Kidney epithelial cell (primary cell): ENCODE measurements around the gene KRT15. TPM values are rescaled to one million over a fixed set of nuclear protein-coding genes. Genes with fewer than 3 reads are reported as not detected.

Experiments used
- DNase-seq: peaks from one replicate; pipeline ENCODE4 v3.0.0-alpha.2; 2010; ENCODE audit warnings: low read depth
- H3K27me3 ChIP-seq: 2 replicates; pipeline ENCODE4 v1.6.0; 2011; ENCODE audit warnings: low read length; ENCODE audit not compliant: control insufficient read depth, insufficient read depth
- H3K36me3 ChIP-seq: 2 replicates; pipeline ENCODE4 v1.5.1; 2011; ENCODE audit warnings: low read length; ENCODE audit not compliant: control insufficient read depth, insufficient read depth
- H3K4me3 ChIP-seq: 2 replicates; pipeline ENCODE4 v1.5.1; 2011; ENCODE audit warnings: low read depth, mild to moderate bottlenecking, control low read depth, low read length
- total RNA-seq: library from RNA; depleted of rRNA; stranded (reverse); fragments of >200 nt; gene quantifications from 2 replicates; pipeline ENCODE4 v1.2.3, GENCODE V29; 2015
- TF ChIP-seq, protein P1 (sequence below): IDR thresholded peaks from 2 replicates; pipeline ENCODE4 v1.5.1; 2011; ENCODE audit warnings: mild to moderate bottlenecking, moderate library complexity, low read length, control low read depth, inconsistent platforms; ENCODE audit not compliant: insufficient read depth, poor library complexity, severe bottlenecking

KRT15 gene
- total RNA-seq, 1 donor from 2014 or later, result 1.3 TPM

DNA sequence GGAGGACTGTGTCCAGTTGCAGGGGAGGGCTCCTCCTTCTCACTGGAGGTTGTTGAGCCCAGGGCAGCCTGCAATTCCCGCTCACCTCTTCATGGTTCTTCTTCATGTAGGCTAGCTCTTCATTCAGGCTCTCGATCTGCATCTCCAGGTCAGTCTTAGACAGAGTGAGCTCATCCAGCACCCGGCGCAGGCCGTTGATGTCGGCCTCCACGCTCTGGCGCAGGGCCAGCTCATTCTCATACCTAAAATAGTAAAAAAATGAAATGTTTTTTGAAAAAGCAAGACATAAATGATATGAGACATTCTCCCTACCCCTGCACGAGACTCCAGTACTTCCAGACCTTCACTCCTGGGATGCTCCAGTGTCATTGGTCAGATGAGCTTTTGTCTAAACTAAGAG, 15.5 kb downstream of the KRT15 start:
- H3K36me3 ChIP-seq, result no peaks in the 10 kb centered on the region
- no peak for DNase-seq
- no peaks in the 10 kb centered on the region for H3K27me3 ChIP-seq
- TF ChIP-seq, protein P1, sequence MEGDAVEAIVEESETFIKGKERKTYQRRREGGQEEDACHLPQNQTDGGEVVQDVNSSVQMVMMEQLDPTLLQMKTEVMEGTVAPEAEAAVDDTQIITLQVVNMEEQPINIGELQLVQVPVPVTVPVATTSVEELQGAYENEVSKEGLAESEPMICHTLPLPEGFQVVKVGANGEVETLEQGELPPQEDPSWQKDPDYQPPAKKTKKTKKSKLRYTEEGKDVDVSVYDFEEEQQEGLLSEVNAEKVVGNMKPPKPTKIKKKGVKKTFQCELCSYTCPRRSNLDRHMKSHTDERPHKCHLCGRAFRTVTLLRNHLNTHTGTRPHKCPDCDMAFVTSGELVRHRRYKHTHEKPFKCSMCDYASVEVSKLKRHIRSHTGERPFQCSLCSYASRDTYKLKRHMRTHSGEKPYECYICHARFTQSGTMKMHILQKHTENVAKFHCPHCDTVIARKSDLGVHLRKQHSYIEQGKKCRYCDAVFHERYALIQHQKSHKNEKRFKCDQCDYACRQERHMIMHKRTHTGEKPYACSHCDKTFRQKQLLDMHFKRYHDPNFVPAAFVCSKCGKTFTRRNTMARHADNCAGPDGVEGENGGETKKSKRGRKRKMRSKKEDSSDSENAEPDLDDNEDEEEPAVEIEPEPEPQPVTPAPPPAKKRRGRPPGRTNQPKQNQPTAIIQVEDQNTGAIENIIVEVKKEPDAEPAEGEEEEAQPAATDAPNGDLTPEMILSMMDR, result no peak
- no peak overlapping the region for H3K4me3 ChIP-seq

DNA sequence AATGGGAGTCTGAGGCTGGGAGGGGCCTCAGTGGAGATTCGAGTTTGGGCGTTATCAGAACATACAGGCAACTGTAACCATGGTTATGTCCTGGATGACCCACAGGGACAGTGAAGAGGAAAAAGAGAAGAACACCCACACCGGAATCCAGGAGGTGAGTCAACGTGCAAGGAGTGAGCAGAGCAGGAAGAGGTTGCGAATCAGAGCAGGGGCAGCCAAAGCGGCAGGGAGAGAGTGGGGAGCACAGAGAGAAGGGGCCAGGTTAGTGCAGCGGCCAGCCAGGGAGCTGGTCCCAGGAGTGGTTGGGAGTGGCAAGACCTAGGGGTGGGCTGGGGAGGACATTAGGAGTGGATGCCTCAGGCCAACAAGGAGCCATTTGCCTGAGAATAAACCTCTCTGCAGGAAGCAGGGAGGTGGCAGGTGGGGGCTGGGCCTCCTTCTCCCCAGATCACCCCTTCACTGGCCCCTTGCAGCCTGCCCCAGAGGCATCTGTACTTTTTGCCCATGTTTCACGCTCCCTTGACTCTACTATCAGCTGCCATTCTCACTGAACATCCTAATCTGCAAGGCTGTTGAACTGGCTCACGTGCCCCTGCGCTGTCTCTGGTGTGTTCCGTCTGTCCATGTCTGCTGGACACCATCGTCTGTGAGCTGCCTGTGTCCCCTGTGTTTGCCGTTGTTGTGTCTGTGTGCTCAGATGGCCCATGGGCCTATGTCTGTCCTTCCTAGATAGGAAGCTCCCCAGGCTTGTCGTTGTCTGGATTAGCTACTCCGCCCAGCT, 18.4 kb downstream of the KRT15 start:
- Histone ChIP-seq H3K4me3 (no peak overlapping the region), H3K27me3 (no peaks in the 10 kb centered on the region), H3K36me3 (no peaks in the 10 kb centered on the region)
- DNase-seq, result no peak
- TF ChIP-seq, protein P1, result no peak

DNA sequence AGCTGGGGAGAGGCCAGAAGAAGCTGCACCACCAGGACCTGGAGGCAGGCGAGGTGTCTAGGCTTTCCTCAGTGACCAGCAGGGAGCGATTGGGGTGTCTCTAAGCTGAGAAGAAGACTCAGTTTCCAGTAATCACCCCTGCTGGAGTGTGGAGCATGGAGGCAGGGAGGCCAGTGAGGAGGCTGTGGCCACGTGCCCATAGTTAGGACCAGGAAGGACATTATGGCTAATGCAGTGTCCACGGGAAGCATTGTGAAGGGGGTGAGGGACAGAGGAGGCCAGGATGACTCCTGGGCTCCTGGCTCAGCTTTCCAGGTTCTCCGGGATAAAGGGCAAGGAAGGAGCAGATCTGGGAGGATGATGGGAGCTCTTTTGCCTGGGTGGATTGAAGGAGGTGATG, 19.0 kb downstream of the KRT15 start:
- no peaks in the 10 kb centered on the region for H3K36me3 ChIP-seq
- no peak overlapping the region for H3K4me3 ChIP-seq
- TF ChIP-seq, protein P1, result no peak
- DNase-seq, result no peak
- H3K27me3 ChIP-seq, result no peaks in the 10 kb centered on the region

DNA sequence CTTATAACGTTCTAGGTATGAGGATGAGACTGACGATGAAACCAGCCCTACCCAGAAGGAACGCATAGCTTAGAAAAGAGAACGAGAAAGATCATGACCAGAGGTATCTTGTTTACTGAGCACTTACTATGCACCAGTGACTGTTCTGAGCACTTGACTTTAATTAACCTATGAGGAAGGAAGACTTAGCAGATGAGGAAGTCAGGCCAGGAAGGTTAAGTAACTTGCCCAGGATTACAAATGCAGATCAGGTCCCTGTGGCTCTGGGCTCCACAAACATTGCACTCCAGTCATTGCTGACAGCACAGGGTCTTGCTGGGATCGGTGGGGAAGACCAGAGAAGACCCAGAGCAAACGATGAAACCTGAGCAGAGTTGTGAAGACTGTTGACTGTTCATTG, 20.4 kb downstream of the KRT15 start:
- TF ChIP-seq, protein P1, result no peak
- no peak overlapping the region for H3K4me3 ChIP-seq
- no peaks in the 10 kb centered on the region for H3K36me3 ChIP-seq
- no peaks in the 10 kb centered on the region for H3K27me3 ChIP-seq
- no peak for DNase-seq

DNA sequence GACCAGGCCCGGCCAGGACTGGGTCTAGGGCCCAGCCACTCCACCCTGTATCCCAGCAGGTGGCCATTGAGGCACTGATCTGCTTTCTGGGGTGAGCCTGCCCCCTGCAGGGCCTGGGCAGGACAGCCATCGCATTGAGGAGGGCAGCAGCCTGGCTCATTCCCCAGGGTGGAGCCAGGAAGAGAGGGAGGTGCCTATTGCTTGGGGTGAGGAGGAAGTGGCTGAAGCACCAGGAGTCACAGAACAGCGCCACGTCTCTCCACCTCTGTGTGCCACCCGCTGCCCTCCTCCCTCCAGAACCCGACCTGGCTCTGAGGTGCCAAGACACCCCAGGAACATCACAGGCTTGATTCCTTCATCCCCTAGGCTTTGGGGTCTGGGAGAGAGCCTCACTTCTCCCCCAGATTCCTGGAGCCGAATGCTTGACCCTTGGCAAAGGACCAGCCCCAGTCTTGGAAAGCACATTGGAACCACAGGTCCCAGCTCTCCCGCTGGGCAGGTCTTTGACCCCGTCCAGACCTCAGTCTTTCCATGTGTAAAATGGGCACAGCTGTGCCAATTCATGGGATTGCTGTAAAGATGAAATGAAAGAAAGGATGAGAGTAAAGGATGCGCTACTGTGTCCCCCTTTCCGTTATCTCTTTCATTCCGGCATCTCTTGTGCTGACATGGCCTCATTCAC, 21.7 kb downstream of the KRT15 start:
- no peaks in the 10 kb centered on the region for H3K27me3 ChIP-seq
- no peak overlapping the region for H3K4me3 ChIP-seq
- no peaks in the 10 kb centered on the region for H3K36me3 ChIP-seq
- TF ChIP-seq, protein P1, result peak; percentile 91
- peak; percentile 54 for DNase-seq
